ENCODE measurements around the gene FRYL. TPM values are rescaled to one million over a fixed set of nuclear protein-coding genes. Genes with fewer than 3 reads are reported as not detected.

FRYL gene
- total RNA-seq, 1 donor from 2014 or later = 190 TPM

- Mint-ChIP-seq H3K36me3 (ENCODE audit: unreplicated experiment) (no peaks in the 10 kb centered on the region), H3K27ac (ENCODE audit: unreplicated experiment) (no peak overlapping the region), H3K27me3 (ENCODE audit: unreplicated experiment) (peaks cover 2% of the 10 kb centered on the region), H3K4me3 (ENCODE audit: unreplicated experiment) (no peak overlapping the region), H3K9me3 (ENCODE audit: unreplicated experiment) (no peaks in the 10 kb centered on the region), H3K4me1 (ENCODE audit: low read depth, unreplicated experiment) (no peaks in the 10 kb centered on the region)
- no peak for DNase-seq
- no peak for TF ChIP-seq CTCF (IDR thresholded peaks at IDR 0.05; ENCODE audit: partially characterized antibody, unreplicated experiment)
Measured at GRCh38 chr4:48799157-48799556, 19.1 kb upstream of the FRYL start.

DNA sequence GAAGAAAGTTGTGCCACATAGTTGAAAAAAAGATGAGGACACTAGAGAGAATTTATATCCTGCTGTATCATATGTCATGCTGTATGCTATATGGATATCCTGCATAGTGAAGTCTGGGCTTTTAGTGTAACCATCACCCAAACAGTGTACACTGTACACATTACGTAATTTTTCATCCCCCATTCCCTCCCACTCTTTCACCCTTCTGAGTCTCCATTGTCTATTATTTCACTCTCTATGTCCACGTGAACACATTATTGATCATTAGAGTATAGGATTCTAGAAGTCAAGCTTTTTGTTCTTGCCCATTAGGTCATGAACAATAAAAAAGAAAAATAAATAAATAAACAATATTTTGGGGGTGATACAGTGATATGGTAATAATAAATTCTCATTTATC is 18.0 kb upstream of the FRYL start:
- H3K27ac Mint-ChIP-seq (ENCODE audit: unreplicated experiment) = no peak overlapping the region
- H3K4me1 Mint-ChIP-seq (ENCODE audit: low read depth, unreplicated experiment) = no peaks in the 10 kb centered on the region

DNA sequence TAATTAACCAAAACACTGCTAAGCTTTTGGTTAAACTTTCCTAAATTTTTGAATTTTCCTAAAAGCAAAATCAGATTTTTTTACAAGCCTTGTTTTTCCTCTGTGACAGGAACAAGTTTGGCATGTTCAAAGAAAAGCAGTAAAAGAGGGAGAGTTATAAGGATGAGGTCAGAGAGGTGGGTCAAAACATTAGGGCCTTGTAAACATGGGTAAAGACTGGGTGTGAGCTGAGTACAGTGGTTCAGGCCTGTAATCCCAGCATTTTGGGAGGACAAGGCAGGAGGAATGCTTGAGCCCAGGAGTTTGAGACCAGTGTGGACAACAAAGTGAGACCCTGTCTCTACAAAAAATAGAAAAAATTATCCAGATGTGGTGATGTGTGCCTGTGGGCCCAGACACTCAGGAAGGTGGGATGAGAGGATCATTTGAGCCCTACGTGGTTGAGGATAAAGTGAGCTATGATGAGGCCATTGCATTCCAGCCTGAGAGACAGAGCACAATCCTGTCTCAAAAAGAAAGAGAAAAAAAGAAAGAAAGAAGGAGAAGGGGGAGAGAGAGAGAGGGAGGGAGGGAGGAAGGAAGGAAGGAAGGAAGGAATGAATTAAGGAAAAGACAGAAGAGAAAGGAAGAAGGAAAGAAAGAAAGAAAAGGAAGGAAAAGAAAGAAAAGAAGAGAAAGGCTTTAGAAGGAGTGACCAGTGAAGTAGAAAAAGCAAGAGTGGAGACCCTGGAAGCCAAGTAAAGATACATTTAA is 17.0 kb upstream of the FRYL start:
- no peak for TF ChIP-seq CTCF (IDR thresholded peaks at IDR 0.05; ENCODE audit: partially characterized antibody, unreplicated experiment)
- Mint-ChIP-seq H3K9me3 (ENCODE audit: unreplicated experiment) (no peaks in the 10 kb centered on the region), H3K36me3 (ENCODE audit: unreplicated experiment) (no peaks in the 10 kb centered on the region), H3K4me3 (ENCODE audit: unreplicated experiment) (no peak overlapping the region), H3K4me1 (ENCODE audit: low read depth, unreplicated experiment) (no peaks in the 10 kb centered on the region), H3K27ac (ENCODE audit: unreplicated experiment) (no peak overlapping the region), H3K27me3 (ENCODE audit: unreplicated experiment) (peaks cover 2% of the 10 kb centered on the region)
- no peak for DNase-seq

More for the DNA sequence above, 18.0 kb upstream of the FRYL start:
- Mint-ChIP-seq H3K4me3 (ENCODE audit: unreplicated experiment) (no peak overlapping the region), H3K9me3 (ENCODE audit: unreplicated experiment) (no peaks in the 10 kb centered on the region), H3K36me3 (ENCODE audit: unreplicated experiment) (no peaks in the 10 kb centered on the region), H3K27me3 (ENCODE audit: unreplicated experiment) (peaks cover 2% of the 10 kb centered on the region)
- no peak for DNase-seq
- TF ChIP-seq CTCF (IDR thresholded peaks at IDR 0.05; ENCODE audit: partially characterized antibody, unreplicated experiment) = no peak

DNA sequence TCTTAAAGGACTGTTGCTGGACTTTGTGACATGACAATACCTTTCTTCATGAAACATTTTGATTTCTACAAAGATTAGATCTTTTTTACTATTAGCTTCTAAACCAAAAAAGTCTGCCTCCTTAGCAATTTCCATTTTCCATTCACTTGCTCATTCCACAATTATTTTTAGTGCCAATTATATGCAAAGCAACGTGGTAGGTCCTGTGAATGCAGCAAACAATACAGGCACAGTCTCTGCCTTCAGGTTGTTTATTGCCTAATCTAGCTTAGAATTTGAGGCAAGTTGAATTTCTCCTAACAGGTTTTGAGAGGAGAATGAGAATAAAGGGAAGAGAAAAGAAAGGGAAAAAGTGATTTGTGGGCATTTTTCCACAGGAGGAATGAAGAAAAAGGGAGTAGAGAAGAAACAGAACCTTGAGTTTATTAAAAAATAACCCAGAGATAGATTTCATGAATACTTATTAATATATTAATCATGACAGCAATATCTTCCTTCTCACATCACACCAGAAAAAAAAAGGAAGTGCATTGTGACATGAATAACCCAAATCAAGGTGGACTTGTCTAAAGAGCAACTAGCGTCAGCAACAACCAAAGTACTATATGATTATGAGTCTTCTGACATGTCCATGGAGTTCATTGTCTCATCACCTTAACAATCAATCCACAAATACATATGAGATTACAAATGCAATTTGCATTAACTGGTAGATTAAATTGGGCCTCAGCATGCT is 16.3 kb upstream of the FRYL start:
- Mint-ChIP-seq H3K4me1 (ENCODE audit: low read depth, unreplicated experiment) (no peaks in the 10 kb centered on the region), H3K36me3 (ENCODE audit: unreplicated experiment) (no peaks in the 10 kb centered on the region), H3K27me3 (ENCODE audit: unreplicated experiment) (peaks cover 2% of the 10 kb centered on the region), H3K4me3 (ENCODE audit: unreplicated experiment) (no peak overlapping the region), H3K27ac (ENCODE audit: unreplicated experiment) (no peak overlapping the region), H3K9me3 (ENCODE audit: unreplicated experiment) (no peaks in the 10 kb centered on the region)
- no peak for DNase-seq
- no peak for TF ChIP-seq CTCF (IDR thresholded peaks at IDR 0.05; ENCODE audit: partially characterized antibody, unreplicated experiment)

- H3K27me3 Mint-ChIP-seq (ENCODE audit: unreplicated experiment) = peaks cover 2% of the 10 kb centered on the region
- H3K27ac Mint-ChIP-seq (ENCODE audit: unreplicated experiment) = no peak overlapping the region
- H3K36me3 Mint-ChIP-seq (ENCODE audit: unreplicated experiment) = no peaks in the 10 kb centered on the region
- TF ChIP-seq CTCF (IDR thresholded peaks at IDR 0.05; ENCODE audit: partially characterized antibody, unreplicated experiment) = no peak
- no peak for DNase-seq
- no peaks in the 10 kb centered on the region for H3K9me3 Mint-ChIP-seq (ENCODE audit: unreplicated experiment)
- H3K4me3 Mint-ChIP-seq (ENCODE audit: unreplicated experiment) = no peak overlapping the region
- H3K4me1 Mint-ChIP-seq (ENCODE audit: low read depth, unreplicated experiment) = no peaks in the 10 kb centered on the region
Measured at GRCh38 chr4:48795108-48795507, 15.0 kb upstream of the FRYL start.

Data from glutamatergic neuron (in vitro differentiated cells).